Left ventricle myocardium inferior (tissue), 1 donor: ENCODE results near the gene CYP4F3. TPM values are rescaled to one million over a fixed set of nuclear protein-coding genes. Genes with fewer than 3 reads are reported as not detected.

Source experiments
- DNase-seq: peaks from one replicate; pipeline ENCODE4 v3.0.0-alpha.2; 2020
- H3K27ac ChIP-seq: fragments of 200-600 bp; replicated peaks from 2 replicates; pipeline ENCODE4 v1.8.0; 2021
- H3K27me3 ChIP-seq: fragments of 200-600 bp; 2 replicates; pipeline ENCODE4 v1.8.0; 2021; ENCODE audit warnings: low read depth
- H3K36me3 ChIP-seq: fragments of 200-600 bp; 2 replicates; pipeline ENCODE4 v1.8.0; 2021
- H3K4me1 ChIP-seq: fragments of 200-600 bp; 2 replicates; pipeline ENCODE4 v1.8.0; 2021
- H3K4me3 ChIP-seq: fragments of 200-600 bp; 2 replicates; pipeline ENCODE4 v1.8.0; 2021; ENCODE audit warnings: mild to moderate bottlenecking, moderate library complexity
- H3K9me3 ChIP-seq: fragments of 200-600 bp; replicated peaks from 2 replicates; pipeline ENCODE4 v1.8.0; 2021
- intact Hi-C: fragments of 100-400 bp; cut with micrococcal nuclease; formaldehyde crosslinking; loops from one replicate; pipeline ENCODE4 v1.11.0; 2022
- total RNA-seq: library from RNA; stranded (reverse); fragmentation: NEBNext Ultra II Directional; extraction: Animal tissue kit (Norgen Biotek cat#: 25700); gene quantifications from one replicate; pipeline ENCODE4 v1.2.1, GENCODE V29; 2021
- TF ChIP-seq, protein P1 (sequence below): fragments of 200-600 bp; IDR thresholded peaks from 2 replicates; pipeline ENCODE4 v1.8.0; 2021; ENCODE audit warnings: antibody characterized with exemption, mild to moderate bottlenecking, borderline replicate concordance
- donor health status: DM: no; HTN: yes; CAD: no; lungs with severe emphysema.

Gene CYP4F3
- total RNA-seq, 1 donor from 2014 or later = not detected

DNA sequence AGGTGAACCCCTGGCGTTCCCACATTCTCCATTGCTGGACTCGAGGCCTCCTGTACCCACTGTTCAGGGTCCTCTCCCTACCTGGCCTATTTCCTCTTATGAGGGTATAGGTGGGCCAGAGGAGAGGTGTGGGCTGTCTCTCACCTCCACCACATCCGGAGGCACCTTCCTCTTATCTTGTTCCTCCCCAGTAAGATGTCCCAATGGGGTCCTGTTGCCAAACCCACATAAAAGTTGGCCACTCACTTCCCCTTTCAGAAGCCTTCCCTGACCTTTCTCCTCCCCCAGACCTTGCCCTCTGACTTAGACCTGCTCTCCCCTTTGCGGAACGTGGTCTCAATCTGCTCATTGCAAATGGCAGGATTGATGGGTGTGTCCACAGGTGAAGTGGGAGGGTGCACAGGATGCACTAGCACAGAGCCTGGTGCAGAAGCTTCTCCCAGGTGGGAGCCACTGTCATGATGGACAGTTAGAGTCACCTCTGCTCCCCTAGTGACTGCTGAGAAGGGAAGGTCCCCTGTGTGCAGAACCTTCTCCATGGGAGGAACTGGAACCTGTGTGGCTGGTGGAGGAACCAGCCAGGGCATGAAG lies 1.3 kb downstream of the CYP4F3 start:
- Histone ChIP-seq H3K4me3 (no peak overlapping the region), H3K36me3 (no peaks in the 10 kb centered on the region), H3K9me3 (no peaks in the 10 kb centered on the region), H3K27ac (no peak overlapping the region), H3K4me1 (no peaks in the 10 kb centered on the region), H3K27me3 (peaks cover 5% of the 10 kb centered on the region)
- DNase-seq = no peak
- intact Hi-C loops = no loop called here
- TF ChIP-seq, protein P1, sequence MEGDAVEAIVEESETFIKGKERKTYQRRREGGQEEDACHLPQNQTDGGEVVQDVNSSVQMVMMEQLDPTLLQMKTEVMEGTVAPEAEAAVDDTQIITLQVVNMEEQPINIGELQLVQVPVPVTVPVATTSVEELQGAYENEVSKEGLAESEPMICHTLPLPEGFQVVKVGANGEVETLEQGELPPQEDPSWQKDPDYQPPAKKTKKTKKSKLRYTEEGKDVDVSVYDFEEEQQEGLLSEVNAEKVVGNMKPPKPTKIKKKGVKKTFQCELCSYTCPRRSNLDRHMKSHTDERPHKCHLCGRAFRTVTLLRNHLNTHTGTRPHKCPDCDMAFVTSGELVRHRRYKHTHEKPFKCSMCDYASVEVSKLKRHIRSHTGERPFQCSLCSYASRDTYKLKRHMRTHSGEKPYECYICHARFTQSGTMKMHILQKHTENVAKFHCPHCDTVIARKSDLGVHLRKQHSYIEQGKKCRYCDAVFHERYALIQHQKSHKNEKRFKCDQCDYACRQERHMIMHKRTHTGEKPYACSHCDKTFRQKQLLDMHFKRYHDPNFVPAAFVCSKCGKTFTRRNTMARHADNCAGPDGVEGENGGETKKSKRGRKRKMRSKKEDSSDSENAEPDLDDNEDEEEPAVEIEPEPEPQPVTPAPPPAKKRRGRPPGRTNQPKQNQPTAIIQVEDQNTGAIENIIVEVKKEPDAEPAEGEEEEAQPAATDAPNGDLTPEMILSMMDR = no peak

DNA sequence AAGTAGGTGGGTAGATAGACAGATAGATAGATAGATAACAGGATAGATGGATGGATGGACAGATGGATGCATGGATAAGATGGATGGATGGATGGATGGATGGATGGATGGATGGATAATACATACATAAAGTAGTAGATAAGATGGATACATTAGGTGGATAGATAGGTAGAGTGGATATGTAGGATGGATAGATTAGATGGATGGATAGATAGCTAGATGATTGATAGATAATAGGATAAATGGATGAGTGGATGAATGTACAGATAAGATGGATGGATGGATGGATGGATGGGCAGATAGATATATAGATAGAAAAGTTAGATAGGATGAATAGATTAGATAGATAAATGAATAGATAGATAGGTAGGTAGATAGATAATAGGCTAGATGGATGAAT lies 2.1 kb downstream of the CYP4F3 start:
- peaks cover 4% of the 10 kb centered on the region for H3K9me3 ChIP-seq
- intact Hi-C loops = no loop called here
- H3K27ac ChIP-seq = no peak overlapping the region
- TF ChIP-seq, protein P1 = no peak
- no peak for DNase-seq
- H3K27me3 ChIP-seq = peaks cover 5% of the 10 kb centered on the region
- no peaks in the 10 kb centered on the region for H3K36me3 ChIP-seq
- H3K4me1 ChIP-seq = no peaks in the 10 kb centered on the region
- no peak overlapping the region for H3K4me3 ChIP-seq

DNA sequence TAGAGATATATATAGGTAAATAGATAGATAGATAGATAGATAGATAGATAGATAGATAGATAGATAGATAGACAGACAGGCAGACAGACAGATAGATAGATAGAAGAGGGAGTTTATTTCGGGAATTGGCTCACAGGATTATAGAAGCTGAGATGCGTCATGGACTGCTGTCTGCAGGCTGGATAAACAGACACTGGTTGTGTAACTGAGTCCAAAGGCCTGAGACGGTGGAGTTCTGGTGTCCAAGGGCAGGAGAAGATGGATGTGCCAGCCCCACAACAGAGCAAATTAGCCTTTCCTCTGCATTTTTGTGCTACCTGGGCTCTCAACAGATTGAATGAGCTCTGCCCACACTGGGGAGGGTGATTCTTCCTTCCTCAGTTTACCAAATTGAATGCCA lies 2.7 kb downstream of the CYP4F3 start:
- Histone ChIP-seq H3K36me3 (no peaks in the 10 kb centered on the region), H3K27ac (no peak overlapping the region), H3K4me1 (no peaks in the 10 kb centered on the region), H3K27me3 (peaks cover 5% of the 10 kb centered on the region), H3K4me3 (no peak overlapping the region), H3K9me3 (peaks cover 10% of the 10 kb centered on the region)
- TF ChIP-seq, protein P1 = no peak
- DNase-seq = no peak
- intact Hi-C loops = no loop called here

DNA sequence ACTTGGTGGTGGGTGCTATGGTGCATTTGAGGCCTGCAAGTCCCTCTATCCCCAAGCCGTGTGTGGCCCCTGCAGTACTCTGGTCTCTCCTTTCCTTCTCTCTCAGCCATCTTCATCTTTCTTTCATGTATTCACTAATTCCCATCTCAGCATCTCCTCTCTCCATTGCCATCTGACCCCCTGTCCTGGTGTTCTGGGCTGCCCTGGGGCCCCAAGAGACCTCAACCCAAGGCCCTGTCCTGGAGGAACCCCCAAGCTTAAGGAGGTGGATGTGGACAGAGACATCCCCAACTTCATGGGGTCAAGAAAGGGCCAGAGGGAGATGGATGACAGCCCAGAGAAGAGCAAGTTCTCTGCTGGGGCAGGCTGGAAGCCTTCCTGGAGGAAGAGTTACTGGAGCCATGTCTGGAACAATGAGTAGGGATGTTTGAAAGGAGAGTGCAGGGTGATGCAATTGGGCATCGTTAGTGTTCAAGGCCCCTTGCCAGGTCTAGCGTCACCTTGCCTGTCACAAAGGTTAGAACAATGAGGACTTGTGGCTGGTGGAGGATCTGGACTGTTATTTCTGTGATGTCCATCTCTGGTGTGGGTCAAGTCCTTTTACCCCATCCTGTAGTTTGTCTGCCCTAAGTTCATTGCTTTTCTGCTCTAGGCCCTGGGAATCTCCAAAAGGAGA lies 3.5 kb downstream of the CYP4F3 start:
- Histone ChIP-seq H3K27ac (no peak overlapping the region), H3K36me3 (no peaks in the 10 kb centered on the region), H3K9me3 (peaks cover 14% of the 10 kb centered on the region), H3K4me1 (no peaks in the 10 kb centered on the region), H3K27me3 (peaks cover 5% of the 10 kb centered on the region), H3K4me3 (no peak overlapping the region)
- intact Hi-C loops = no loop called here
- DNase-seq = no peak
- TF ChIP-seq, protein P1 = no peak

DNA sequence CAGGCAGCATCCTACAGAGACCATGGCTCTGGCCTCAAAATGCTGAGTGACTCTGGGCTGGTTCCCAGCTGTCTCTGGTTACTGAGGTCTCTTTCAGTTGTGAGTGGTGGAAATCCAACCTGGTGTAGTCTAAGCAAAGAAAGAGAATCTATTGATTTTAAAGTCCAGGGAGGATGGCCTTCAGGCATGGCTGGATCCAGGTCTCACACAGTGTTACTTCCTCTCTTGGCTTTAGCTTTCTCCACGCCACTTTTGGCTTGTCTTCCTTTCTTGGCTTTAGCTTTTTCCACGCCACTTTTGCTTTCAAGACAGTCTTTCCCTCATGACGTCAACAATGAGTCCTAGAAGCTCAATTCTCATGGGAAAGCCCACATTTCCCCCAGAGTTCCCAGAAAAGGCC lies 4.1 kb downstream of the CYP4F3 start:
- TF ChIP-seq, protein P1 = no peak
- no peak overlapping the region for H3K27ac ChIP-seq
- H3K27me3 ChIP-seq = peaks cover 5% of the 10 kb centered on the region
- peaks cover 14% of the 10 kb centered on the region for H3K9me3 ChIP-seq
- DNase-seq = no peak
- intact Hi-C loops = no loop called here
- no peaks in the 10 kb centered on the region for H3K4me1 ChIP-seq
- no peak overlapping the region for H3K4me3 ChIP-seq
- no peaks in the 10 kb centered on the region for H3K36me3 ChIP-seq
